Small intestine (tissue), 7 donors: ENCODE data around the gene BPGM. TPM values are rescaled to one million over a fixed set of nuclear protein-coding genes. Genes with fewer than 3 reads are reported as not detected.
"Not testable (repeated sequence)": the region's sequence is repeated elsewhere in the genome, so short reads cannot be mapped to it uniquely, and the experiment has no call there.

ENCODE experiments used
- DNase-seq, 2 donors: peaks; one replicate each; pipeline versions ENCODE4 v3.0.0 to v3.0.0-alpha.2; 2013
- FAIRE-seq: peaks from 2 replicates; lab custom pipeline; 2012; peaks lifted over from hg19 to GRCh38; lab: Jason Lieb, UNC
- H3K27ac ChIP-seq, 3 donors: one replicate each; pipeline ENCODE4 v1.5.1; 2013; ENCODE audit warnings: low read length in 2 of 3, mild to moderate bottlenecking in 2 of 3, control low read depth in 1 of 3, inconsistent platforms in 1 of 3, low read depth in 1 of 3, moderate library complexity in 1 of 3
- H3K27me3 ChIP-seq, 3 donors: one replicate each; pipeline ENCODE4 v1.6.1; 2013; ENCODE audit warnings: low read length in 3 of 3, inconsistent platforms in 1 of 3; ENCODE audit not compliant: control insufficient read depth in 3 of 3, insufficient read depth in 3 of 3
- H3K36me3 ChIP-seq, 3 donors: one replicate each; pipeline ENCODE4 v1.6.1; 2013; ENCODE audit warnings: low read length in 3 of 3, inconsistent platforms in 1 of 3, low read depth in 1 of 3, mild to moderate bottlenecking in 1 of 3, moderate library complexity in 1 of 3; ENCODE audit not compliant: control insufficient read depth in 3 of 3, insufficient read depth in 2 of 3
- H3K4me1 ChIP-seq, 3 donors: one replicate each; pipeline ENCODE4 v1.6.1; 2013; ENCODE audit warnings: low read length in 2 of 3, inconsistent platforms in 1 of 3, low read depth in 1 of 3, mild to moderate bottlenecking in 1 of 3, moderate library complexity in 1 of 3; ENCODE audit not compliant: control insufficient read depth in 3 of 3, insufficient read depth in 2 of 3
- H3K4me3 ChIP-seq, 3 donors: one replicate each; pipeline ENCODE4 v1.5.1; 2013; ENCODE audit warnings: low read length in 3 of 3, control low read depth in 1 of 3, inconsistent platforms in 1 of 3, low read depth in 1 of 3, mild to moderate bottlenecking in 1 of 3, moderate library complexity in 1 of 3
- H3K9me3 ChIP-seq, 2 donors: one replicate each; pipeline ENCODE4 v1.6.1; 2013; ENCODE audit warnings: low read depth in 1 of 2, low read length in 1 of 2; ENCODE audit not compliant: control insufficient read depth in 2 of 2, insufficient read depth in 1 of 2
- WGBS, 3 donors: extraction: QIAGEN DNeasy Blood & Tissue Kit; methylation state at CpG; one replicate each; pipeline ENCODE4 v1.1.7; 2013; 5-methylcytosine and 5-hydroxymethylcytosine counted together
- polyA plus RNA-seq, 4 donors: library from polyadenylated mRNA; stranded (reverse) in 3 of 4; unstranded in 1 of 4; fragments of 200-250 nt in 3 of 4; fragments of 120-200 nt in 1 of 4; gene quantifications; one replicate each; pipeline versions ENCODE4 v1.2.1 to v1.2.3, GENCODE V29; 2013
- donor health status: healthy with polysubstance abuse.
- donor health status: control.
- donor health status: control.
- donor health status: Bipolar disorder and iron deficiency.
- donor health status: healthy.

Gene BPGM
- polyA plus RNA-seq, 4 donors = 9.9 to 15.4 (median 12.0) TPM

GRCh38 chr7:134679006-134679405 is 32.4 kb downstream of the BPGM start:
- peaks cover 0 to 2% of the 10 kb centered on the region in 2 donors for H3K9me3 ChIP-seq
- DNase-seq = no peak
- H3K4me1 ChIP-seq = no peaks in the 10 kb centered on the region
- H3K27me3 ChIP-seq = no peaks in the 10 kb centered on the region
- FAIRE-seq = no peak
- H3K4me3 ChIP-seq = no peak overlapping the region
- no peak overlapping the region for H3K27ac ChIP-seq
- peaks cover 0 to 8% (median 2%) of the 10 kb centered on the region in 3 donors for H3K36me3 ChIP-seq
- 84 to 91% (median 91%) methylated on average over 2 of the region's 2 CpGs for WGBS, 3 donors

GRCh38 chr7:134684165-134684564 is 37.5 kb downstream of the BPGM start:
- Histone ChIP-seq H3K36me3 (peaks cover 0 to 4% (median 2%) of the 10 kb centered on the region in 3 donors), H3K4me1 (no peaks in the 10 kb centered on the region), H3K4me3 (no peak overlapping the region), H3K27ac (no peak overlapping the region), H3K9me3 (no peaks in the 10 kb centered on the region), H3K27me3 (no peaks in the 10 kb centered on the region)
- 92 to 97% (median 93%) methylated on average over 3 of the region's 3 CpGs for WGBS, 3 donors
- FAIRE-seq (no peak), DNase-seq (no peak)

- no peak overlapping the region for H3K27ac ChIP-seq
- no peak for FAIRE-seq
- no peaks in the 10 kb centered on the region for H3K27me3 ChIP-seq
- peaks cover 0 to 3% (median 0%) of the 10 kb centered on the region in 3 donors for H3K36me3 ChIP-seq
- H3K4me3 ChIP-seq = no peak overlapping the region
- DNase-seq = no peak
- no peaks in the 10 kb centered on the region for H3K9me3 ChIP-seq
- no peaks in the 10 kb centered on the region for H3K4me1 ChIP-seq
- 69 to 82% (median 81%) methylated on average over 2 of the region's 2 CpGs for WGBS, 3 donors
Measured at GRCh38 chr7:134685250-134685649, 38.6 kb downstream of the BPGM start.

GRCh38 chr7:134686786-134687185 is 40.1 kb downstream of the BPGM start:
- H3K27me3 ChIP-seq = no peaks in the 10 kb centered on the region
- no peak overlapping the region for H3K4me3 ChIP-seq
- whole genome bisulfite sequencing, 3 donors = 28 to 35% (median 28%) methylated on average over 6 of the region's 6 CpGs
- FAIRE-seq (no peak), DNase-seq (no peak)
- H3K36me3 ChIP-seq = no peaks in the 10 kb centered on the region
- H3K4me1 ChIP-seq = peaks cover 0 to 3% (median 0%) of the 10 kb centered on the region in 3 donors
- no peak overlapping the region for H3K27ac ChIP-seq
- H3K9me3 ChIP-seq = no peaks in the 10 kb centered on the region

GRCh38 chr7:134689550-134689949 is 42.9 kb downstream of the BPGM start:
- H3K27ac ChIP-seq, H3K4me1 ChIP-seq, H3K4me3 ChIP-seq, H3K27me3 ChIP-seq, FAIRE-seq, DNase-seq, H3K9me3 ChIP-seq, H3K36me3 ChIP-seq: not testable (repeated sequence)
- WGBS, 3 donors = 68 to 85% (median 81%) methylated on average over 5 of the region's 5 CpGs

GRCh38 chr7:134690016-134690415 is 43.4 kb downstream of the BPGM start:
- Histone ChIP-seq H3K36me3 (no peaks in the 10 kb centered on the region), H3K4me3 (no peak overlapping the region), H3K9me3 (no peaks in the 10 kb centered on the region), H3K4me1 (peaks cover 0 to 3% (median 0%) of the 10 kb centered on the region in 3 donors), H3K27me3 (no peaks in the 10 kb centered on the region), H3K27ac (peak overlapping the region in 1 of 3 donors; percentile 52)
- 47 to 67% (median 66%) methylated on average over 5 of the region's 5 CpGs for WGBS, 3 donors
- FAIRE-seq (no peak), DNase-seq (peak in 1 of 2 donors; percentile 24)

GRCh38 chr7:134690614-134691504 is 44.2 kb downstream of the BPGM start:
- no peak overlapping the region for H3K4me3 ChIP-seq
- 78 to 89% (median 79%) methylated on average over 12 of the region's 12 CpGs for WGBS, 3 donors
- peaks cover 0 to 3% (median 0%) of the 10 kb centered on the region in 3 donors for H3K4me1 ChIP-seq
- H3K27ac ChIP-seq = peak overlapping the region in 2 of 3 donors; percentile 52 to 53
- no peaks in the 10 kb centered on the region for H3K27me3 ChIP-seq
- FAIRE-seq (no peak), DNase-seq (no peak)
- no peaks in the 10 kb centered on the region for H3K9me3 ChIP-seq
- no peaks in the 10 kb centered on the region for H3K36me3 ChIP-seq

GRCh38 chr7:134691546-134692343 is 45.1 kb downstream of the BPGM start:
- Histone ChIP-seq H3K27me3 (no peaks in the 10 kb centered on the region), H3K9me3 (no peaks in the 10 kb centered on the region), H3K4me3 (no peak overlapping the region), H3K36me3 (no peaks in the 10 kb centered on the region), H3K4me1 (peaks cover 0 to 3% (median 0%) of the 10 kb centered on the region in 3 donors), H3K27ac (no peak overlapping the region)
- no peak for FAIRE-seq
- no peak for DNase-seq
- WGBS, 3 donors = 71 to 77% (median 75%) methylated on average over 13 of the region's 13 CpGs
